SK-N-SH treated with all-trans-retinoic acid at 6 μM for 48 hours (cell line): ENCODE measurements around the gene GABARAP.

ENCODE experiments used
- ARNTL ChIP-seq: fragments of 450-650 bp; formaldehyde crosslinking; IDR thresholded peaks from 2 replicates; pipeline ENCODE4 v1.5.0; 2020; ENCODE audit warnings: low read depth, mild to moderate bottlenecking, moderate library complexity, borderline replicate concordance
- BACH2 ChIP-seq: fragments of 250-450 bp; sonication (Bioruptor Pico); IDR thresholded peaks from 2 replicates; pipeline ENCODE4 v1.9.0; 2021; ENCODE audit warnings: mild to moderate bottlenecking, borderline replicate concordance
- CSDC2 ChIP-seq: fragments of 250-450 bp; sonication (Bioruptor Pico); IDR thresholded peaks from 2 replicates; pipeline ENCODE4 v1.5.0; 2020; ENCODE audit warnings: mild to moderate bottlenecking, moderate library complexity
- ZC3H10 ChIP-seq: fragments of 250-450 bp; sonication (Bioruptor Pico); IDR thresholded peaks from 2 replicates; pipeline ENCODE4 v1.5.1; 2021; ENCODE audit warnings: mild to moderate bottlenecking, moderate library complexity
- ZFP3 ChIP-seq: fragments of 250-450 bp; sonication (Bioruptor Pico); IDR thresholded peaks from 2 replicates; pipeline ENCODE4 v1.5.0; 2020; ENCODE audit warnings: mild to moderate bottlenecking, moderate library complexity
- ZFP30 ChIP-seq: fragments of 450-650 bp; formaldehyde crosslinking; IDR thresholded peaks from 2 replicates; pipeline ENCODE4 v1.5.0; 2022; ENCODE audit warnings: mild to moderate bottlenecking, moderate library complexity
- ZNF8 ChIP-seq: fragments of 450-650 bp; formaldehyde crosslinking; IDR thresholded peaks from 2 replicates; pipeline ENCODE4 v1.5.0; 2020; ENCODE audit warnings: mild to moderate bottlenecking, moderate library complexity
- TF ChIP-seq, protein P1 (sequence below): fragments of 250-450 bp; sonication (Bioruptor Pico); IDR thresholded peaks from 2 replicates; pipeline ENCODE4 v1.8.0; 2020; ENCODE audit warnings: mild to moderate bottlenecking, moderate library complexity, borderline replicate concordance
- TF ChIP-seq, protein P2 (sequence below): fragments of 250-450 bp; sonication (Bioruptor Pico); IDR thresholded peaks from 2 replicates; pipeline ENCODE4 v1.5.1; 2021; ENCODE audit warnings: mild to moderate bottlenecking, moderate library complexity
- TF ChIP-seq, protein P3 (sequence below): fragments of 250-450 bp; sonication (Bioruptor Pico); IDR thresholded peaks from 2 replicates; pipeline ENCODE4 v1.8.0; 2021; ENCODE audit warnings: low read depth, mild to moderate bottlenecking, moderate library complexity, borderline replicate concordance
- TF ChIP-seq, protein P4 (sequence below): fragments of 250-450 bp; sonication (Bioruptor Pico); IDR thresholded peaks from 2 replicates; pipeline ENCODE4 v1.5.1; 2020; ENCODE audit warnings: low read depth, mild to moderate bottlenecking, moderate library complexity

DNA sequence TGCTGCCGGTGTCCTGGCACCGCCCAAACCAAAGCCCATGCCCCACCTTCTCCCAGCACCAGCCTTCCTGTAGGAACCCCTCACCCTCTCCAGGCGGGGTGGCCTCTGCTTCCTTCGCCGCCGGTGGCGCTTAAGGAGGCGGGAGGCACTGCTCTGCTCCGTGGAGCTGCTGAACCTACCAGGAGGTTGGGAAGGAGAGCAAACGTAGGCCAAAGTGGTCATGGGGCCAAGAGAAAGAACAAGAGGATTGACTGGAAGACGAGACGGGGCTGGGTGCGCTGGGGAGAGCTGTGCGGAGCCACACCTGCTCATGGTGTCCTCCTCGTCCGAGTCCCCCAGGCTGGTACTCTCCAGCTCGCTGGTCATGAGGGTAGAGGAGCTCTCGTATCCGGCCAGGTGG lies 12.7 kb downstream of the GABARAP start:
- TF ChIP-seq ZFP3 (CRISPR knock-in tag): no peak
- no peak for TF ChIP-seq CSDC2 (CRISPR knock-in tag)
- TF ChIP-seq, protein P1, sequence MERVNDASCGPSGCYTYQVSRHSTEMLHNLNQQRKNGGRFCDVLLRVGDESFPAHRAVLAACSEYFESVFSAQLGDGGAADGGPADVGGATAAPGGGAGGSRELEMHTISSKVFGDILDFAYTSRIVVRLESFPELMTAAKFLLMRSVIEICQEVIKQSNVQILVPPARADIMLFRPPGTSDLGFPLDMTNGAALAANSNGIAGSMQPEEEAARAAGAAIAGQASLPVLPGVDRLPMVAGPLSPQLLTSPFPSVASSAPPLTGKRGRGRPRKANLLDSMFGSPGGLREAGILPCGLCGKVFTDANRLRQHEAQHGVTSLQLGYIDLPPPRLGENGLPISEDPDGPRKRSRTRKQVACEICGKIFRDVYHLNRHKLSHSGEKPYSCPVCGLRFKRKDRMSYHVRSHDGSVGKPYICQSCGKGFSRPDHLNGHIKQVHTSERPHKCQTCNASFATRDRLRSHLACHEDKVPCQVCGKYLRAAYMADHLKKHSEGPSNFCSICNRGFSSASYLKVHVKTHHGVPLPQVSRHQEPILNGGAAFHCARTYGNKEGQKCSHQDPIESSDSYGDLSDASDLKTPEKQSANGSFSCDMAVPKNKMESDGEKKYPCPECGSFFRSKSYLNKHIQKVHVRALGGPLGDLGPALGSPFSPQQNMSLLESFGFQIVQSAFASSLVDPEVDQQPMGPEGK (CRISPR knock-in tag): no peak
- no peak for TF ChIP-seq ARNTL (CRISPR knock-in tag)
- TF ChIP-seq, protein P2, sequence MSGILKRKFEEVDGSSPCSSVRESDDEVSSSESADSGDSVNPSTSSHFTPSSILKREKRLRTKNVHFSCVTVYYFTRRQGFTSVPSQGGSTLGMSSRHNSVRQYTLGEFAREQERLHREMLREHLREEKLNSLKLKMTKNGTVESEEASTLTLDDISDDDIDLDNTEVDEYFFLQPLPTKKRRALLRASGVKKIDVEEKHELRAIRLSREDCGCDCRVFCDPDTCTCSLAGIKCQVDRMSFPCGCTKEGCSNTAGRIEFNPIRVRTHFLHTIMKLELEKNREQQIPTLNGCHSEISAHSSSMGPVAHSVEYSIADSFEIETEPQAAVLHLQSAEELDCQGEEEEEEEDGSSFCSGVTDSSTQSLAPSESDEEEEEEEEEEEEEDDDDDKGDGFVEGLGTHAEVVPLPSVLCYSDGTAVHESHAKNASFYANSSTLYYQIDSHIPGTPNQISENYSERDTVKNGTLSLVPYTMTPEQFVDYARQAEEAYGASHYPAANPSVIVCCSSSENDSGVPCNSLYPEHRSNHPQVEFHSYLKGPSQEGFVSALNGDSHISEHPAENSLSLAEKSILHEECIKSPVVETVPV (CRISPR knock-in tag): no peak
- TF ChIP-seq, protein P3, sequence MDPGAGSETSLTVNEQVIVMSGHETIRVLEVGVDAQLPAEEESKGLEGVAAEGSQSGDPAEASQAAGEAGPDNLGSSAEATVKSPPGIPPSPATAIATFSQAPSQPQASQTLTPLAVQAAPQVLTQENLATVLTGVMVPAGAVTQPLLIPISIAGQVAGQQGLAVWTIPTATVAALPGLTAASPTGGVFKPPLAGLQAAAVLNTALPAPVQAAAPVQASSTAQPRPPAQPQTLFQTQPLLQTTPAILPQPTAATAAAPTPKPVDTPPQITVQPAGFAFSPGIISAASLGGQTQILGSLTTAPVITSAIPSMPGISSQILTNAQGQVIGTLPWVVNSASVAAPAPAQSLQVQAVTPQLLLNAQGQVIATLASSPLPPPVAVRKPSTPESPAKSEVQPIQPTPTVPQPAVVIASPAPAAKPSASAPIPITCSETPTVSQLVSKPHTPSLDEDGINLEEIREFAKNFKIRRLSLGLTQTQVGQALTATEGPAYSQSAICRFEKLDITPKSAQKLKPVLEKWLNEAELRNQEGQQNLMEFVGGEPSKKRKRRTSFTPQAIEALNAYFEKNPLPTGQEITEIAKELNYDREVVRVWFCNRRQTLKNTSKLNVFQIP (CRISPR knock-in tag): no peak
- no peak for TF ChIP-seq ZFP30 (CRISPR knock-in tag)
- TF ChIP-seq, protein P4, sequence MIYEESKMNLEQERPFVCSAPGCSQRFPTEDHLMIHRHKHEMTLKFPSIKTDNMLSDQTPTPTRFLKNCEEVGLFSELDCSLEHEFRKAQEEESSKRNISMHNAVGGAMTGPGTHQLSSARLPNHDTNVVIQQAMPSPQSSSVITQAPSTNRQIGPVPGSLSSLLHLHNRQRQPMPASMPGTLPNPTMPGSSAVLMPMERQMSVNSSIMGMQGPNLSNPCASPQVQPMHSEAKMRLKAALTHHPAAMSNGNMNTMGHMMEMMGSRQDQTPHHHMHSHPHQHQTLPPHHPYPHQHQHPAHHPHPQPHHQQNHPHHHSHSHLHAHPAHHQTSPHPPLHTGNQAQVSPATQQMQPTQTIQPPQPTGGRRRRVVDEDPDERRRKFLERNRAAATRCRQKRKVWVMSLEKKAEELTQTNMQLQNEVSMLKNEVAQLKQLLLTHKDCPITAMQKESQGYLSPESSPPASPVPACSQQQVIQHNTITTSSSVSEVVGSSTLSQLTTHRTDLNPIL: no peak
- no peak for TF ChIP-seq ZC3H10 (CRISPR knock-in tag)
- no peak for TF ChIP-seq BACH2 (CRISPR knock-in tag)
- no peak for TF ChIP-seq ZNF8 (CRISPR knock-in tag)
